Measurements from ENCODE around the gene CFAP58.
A peak's percentile ranks its signal among the peaks of the same experiment; 100 is the strongest.

CFAP58 gene

DNA sequence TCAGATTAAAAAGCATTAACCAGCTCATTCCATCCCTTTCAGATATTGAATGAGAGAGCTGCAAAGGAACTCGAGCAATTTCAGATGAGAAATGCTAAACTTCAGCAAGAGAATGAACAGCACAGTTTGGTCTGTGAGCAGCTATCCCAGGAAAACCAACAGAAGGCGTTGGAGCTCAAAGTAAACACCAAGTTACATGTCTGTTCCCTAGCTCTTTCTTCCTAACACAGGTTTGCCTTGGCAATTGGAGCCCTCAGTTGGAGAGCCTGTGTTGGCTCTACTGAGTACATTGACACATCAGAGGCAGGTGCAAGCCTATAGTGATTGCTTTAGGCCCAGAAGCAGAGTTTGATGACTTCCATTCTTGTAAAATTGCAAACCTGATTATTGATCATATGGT is 14.7 kb downstream of the CFAP58 start:
- H3K36me3 ChIP-seq = no peaks in the 10 kb centered on the region
- no peaks in the 10 kb centered on the region for H3K9me3 ChIP-seq (ENCODE audit: severe bottlenecking)
- no peak overlapping the region for H3K27ac ChIP-seq
- no peaks in the 10 kb centered on the region for H3K27me3 ChIP-seq (ENCODE audit: insufficient read depth, low read depth, severe bottlenecking)
- 0 out of 2 replicates have a peak, but pooled peaks have one; percentile 3 for TF ChIP-seq CTCF (IDR thresholded peaks at IDR 0.05; ENCODE audit: low read depth, low read length)
- no peak for DNase-seq
- H3K4me3 ChIP-seq (ENCODE audit: low read depth, low read length) = peak overlapping the region; percentile 35

DNA sequence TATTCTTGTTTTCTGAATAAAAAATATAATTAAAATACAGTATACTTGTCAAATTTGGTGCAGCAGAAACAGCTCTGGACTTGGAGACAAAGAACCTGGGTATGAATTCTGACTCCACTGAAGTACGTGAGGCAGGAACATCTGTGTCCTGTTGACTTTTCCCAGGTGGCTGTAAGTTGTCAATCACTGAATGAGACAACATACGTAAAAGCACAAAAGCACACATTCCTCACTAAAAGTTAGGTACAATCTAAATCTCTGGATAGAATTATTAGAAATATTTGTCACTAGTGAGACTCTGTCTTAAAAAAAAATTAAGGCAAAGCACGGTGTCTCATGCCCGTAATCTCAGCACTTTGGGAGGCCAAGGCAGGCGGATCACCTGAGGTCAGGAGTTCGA is 18.1 kb downstream of the CFAP58 start:
- H3K27me3 ChIP-seq (ENCODE audit: insufficient read depth, low read depth, severe bottlenecking) = no peaks in the 10 kb centered on the region
- H3K9me3 ChIP-seq (ENCODE audit: severe bottlenecking) = no peaks in the 10 kb centered on the region
- H3K27ac ChIP-seq = no peak overlapping the region
- no peak for TF ChIP-seq CTCF (IDR thresholded peaks at IDR 0.05; ENCODE audit: low read depth, low read length)
- no peak for DNase-seq
- no peak overlapping the region for H3K4me3 ChIP-seq (ENCODE audit: low read depth, low read length)
- no peaks in the 10 kb centered on the region for H3K36me3 ChIP-seq

- H3K4me3 ChIP-seq (ENCODE audit: low read depth, low read length) = no peak overlapping the region
- no peaks in the 10 kb centered on the region for H3K36me3 ChIP-seq
- no peaks in the 10 kb centered on the region for H3K9me3 ChIP-seq (ENCODE audit: severe bottlenecking)
- no peak overlapping the region for H3K27ac ChIP-seq
- no peaks in the 10 kb centered on the region for H3K27me3 ChIP-seq (ENCODE audit: insufficient read depth, low read depth, severe bottlenecking)
- no peak for DNase-seq
- TF ChIP-seq CTCF (IDR thresholded peaks at IDR 0.05; ENCODE audit: low read depth, low read length) = no peak
Measured at GRCh38 chr10:104374591-104374990, 21.0 kb downstream of the CFAP58 start.

- no peaks in the 10 kb centered on the region for H3K36me3 ChIP-seq
- no peak overlapping the region for H3K4me3 ChIP-seq (ENCODE audit: low read depth, low read length)
- no peak overlapping the region for H3K27ac ChIP-seq
- H3K9me3 ChIP-seq (ENCODE audit: severe bottlenecking) = no peaks in the 10 kb centered on the region
- no peaks in the 10 kb centered on the region for H3K27me3 ChIP-seq (ENCODE audit: insufficient read depth, low read depth, severe bottlenecking)
- no peak for TF ChIP-seq CTCF (IDR thresholded peaks at IDR 0.05; ENCODE audit: low read depth, low read length)
- DNase-seq = no peak
Measured at GRCh38 chr10:104376784-104377300, 23.2 kb downstream of the CFAP58 start.

DNA sequence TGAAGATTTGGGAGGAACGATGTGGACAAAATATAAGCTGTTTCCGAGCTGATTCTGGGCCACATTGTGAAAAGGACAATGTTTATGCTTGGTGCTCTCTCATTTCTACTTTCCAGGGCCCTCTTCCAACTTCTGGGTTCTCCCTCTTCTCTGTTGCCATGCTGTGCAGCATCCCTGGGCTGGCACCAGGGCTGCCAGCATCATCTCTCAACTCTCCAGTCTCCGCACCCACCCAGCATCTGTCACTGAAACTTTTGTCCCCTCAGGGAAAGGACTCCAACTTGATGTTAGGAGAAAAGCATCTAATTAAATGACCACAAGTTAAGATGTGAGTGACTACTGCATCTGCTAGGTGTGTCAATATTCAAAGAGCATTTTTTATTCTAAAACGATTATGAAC is 26.7 kb downstream of the CFAP58 start:
- no peak overlapping the region for H3K4me3 ChIP-seq (ENCODE audit: low read depth, low read length)
- DNase-seq = no peak
- no peak for TF ChIP-seq CTCF (IDR thresholded peaks at IDR 0.05; ENCODE audit: low read depth, low read length)
- H3K27me3 ChIP-seq (ENCODE audit: insufficient read depth, low read depth, severe bottlenecking) = no peaks in the 10 kb centered on the region
- no peaks in the 10 kb centered on the region for H3K36me3 ChIP-seq
- H3K9me3 ChIP-seq (ENCODE audit: severe bottlenecking) = no peaks in the 10 kb centered on the region
- H3K27ac ChIP-seq = no peak overlapping the region
